T1000 (cell line): ENCODE measurements around the gene FBXO31.
"Not testable (repeated sequence)": the region's sequence is repeated elsewhere in the genome, so short reads cannot be mapped to it uniquely, and the experiment has no call there.

Experiments
- DNase-seq: peaks from one replicate; lab custom pipeline; 2025; ENCODE audit warnings: mixed read lengths; lab: John Stamatoyannopoulos, UW

Gene FBXO31

GRCh38 chr16:87411375-87412271 is 28.0 kb upstream of the FBXO31 start:
- no peak for DNase-seq

GRCh38 chr16:87410968-87411367 is 27.4 kb upstream of the FBXO31 start:
- DNase-seq: no peak

GRCh38 chr16:87410530-87410929 is 27.0 kb upstream of the FBXO31 start:
- no peak for DNase-seq

GRCh38 chr16:87409781-87410180 is 26.2 kb upstream of the FBXO31 start:
- DNase-seq: no peak

GRCh38 chr16:87409153-87409552 is 25.6 kb upstream of the FBXO31 start:
- DNase-seq: no peak

GRCh38 chr16:87407511-87408112 is 24.0 kb upstream of the FBXO31 start:
- peak; percentile 14 for DNase-seq

GRCh38 chr16:87406495-87407088 is 23.0 kb upstream of the FBXO31 start:
- no peak for DNase-seq

GRCh38 chr16:87404764-87405625 is 21.4 kb upstream of the FBXO31 start:
- DNase-seq: no peak

GRCh38 chr16:87395181-87395842 is 11.7 kb upstream of the FBXO31 start:
- DNase-seq: no peak

- DNase-seq: no peak
Measured at GRCh38 chr16:87393680-87394055, 10.1 kb upstream of the FBXO31 start.

- DNase-seq: no peak
Measured at GRCh38 chr16:87392821-87393679, 9.5 kb upstream of the FBXO31 start.

GRCh38 chr16:87391950-87392820 is 8.6 kb upstream of the FBXO31 start, which contains the start of gene MAP1LC3B:
TSS of gene MAP1LC3B (plus strand) at chr16:87392336. CDS start at chr16:87392428, 92 bp downstream.
- DNase-seq: peak; percentile 93

GRCh38 chr16:87391324-87391949 is 7.9 kb upstream of the FBXO31 start:
- no peak for DNase-seq

GRCh38 chr16:87390641-87391323 is 7.2 kb upstream of the FBXO31 start:
- no peak for DNase-seq

- not testable (repeated sequence) for DNase-seq
Measured at GRCh38 chr16:87389914-87390313, 6.3 kb upstream of the FBXO31 start.

- no peak for DNase-seq
Measured at GRCh38 chr16:87389245-87389644, 5.7 kb upstream of the FBXO31 start.

GRCh38 chr16:87388818-87389134 is 5.2 kb upstream of the FBXO31 start:
- no peak for DNase-seq
